Fibroblast of upper back skin (primary cell): Measurements from ENCODE around the gene SEC22C.

Source experiments
- DNase-seq: peaks from one replicate; pipeline ENCODE4 v3.0.0-alpha.2; 2013

The SEC22C gene

GRCh38 chr3:42510325-42510724 is 71.4 kb downstream of the SEC22C start:
- no peak for DNase-seq

GRCh38 chr3:42509111-42509510 is 72.7 kb downstream of the SEC22C start:
- DNase-seq: no peak

- DNase-seq: no peak
Observed at GRCh38 chr3:42508562-42508961, 73.2 kb downstream of the SEC22C start.

- no peak for DNase-seq
Observed at GRCh38 chr3:42507761-42508335, 73.9 kb downstream of the SEC22C start.

- no peak for DNase-seq
Observed at GRCh38 chr3:42507252-42507651, 74.5 kb downstream of the SEC22C start.

- no peak for DNase-seq
Observed at GRCh38 chr3:42505849-42506410, 75.8 kb downstream of the SEC22C start.

GRCh38 chr3:42505128-42505848 is 76.5 kb downstream of the SEC22C start:
- DNase-seq: no peak

- no peak for DNase-seq
Observed at GRCh38 chr3:42504334-42505127, 77.2 kb downstream of the SEC22C start.

- no peak for DNase-seq
Observed at GRCh38 chr3:42503957-42504333, 77.8 kb downstream of the SEC22C start.

- DNase-seq: no peak
Observed at GRCh38 chr3:42503251-42503924, 78.4 kb downstream of the SEC22C start.

GRCh38 chr3:42502429-42503250 is 79.1 kb downstream of the SEC22C start, which contains the start of gene VIPR1:
Gene VIPR1, plus strand, starts transcription at chr3:42502643. Its CDS starts 93 bp downstream, at chr3:42502736.
- DNase-seq: no peak

GRCh38 chr3:42501681-42502428 is 79.9 kb downstream of the SEC22C start:
- DNase-seq: no peak

- DNase-seq: no peak
Observed at GRCh38 chr3:42501321-42501680, 80.5 kb downstream of the SEC22C start.

- no peak for DNase-seq
Observed at GRCh38 chr3:42500909-42501308, 80.9 kb downstream of the SEC22C start.

GRCh38 chr3:42500091-42500490 is 81.7 kb downstream of the SEC22C start:
- no peak for DNase-seq

- no peak for DNase-seq
Observed at GRCh38 chr3:42499478-42499871, 82.3 kb downstream of the SEC22C start.

GRCh38 chr3:42498791-42499477 is 82.8 kb downstream of the SEC22C start:
- DNase-seq: no peak

GRCh38 chr3:42498034-42498433 is 83.7 kb downstream of the SEC22C start:
- DNase-seq: no peak
